Caco-2 (cell line): ENCODE data around the gene VENTX. TPM values are rescaled to one million over a fixed set of nuclear protein-coding genes. Genes with fewer than 3 reads are reported as not detected.
A peak's percentile ranks its signal among the peaks of the same experiment; 100 is the strongest.

ENCODE experiments used
- BruUV-seq: library from RNA; stranded (reverse); fragments of 400-500 nt; replicated peaks from 2 replicates; lab custom pipeline; 2021; lab: Mats Ljungman, UMichigan
- CTCF ChIA-PET: fragments of 300-600 bp; sonication (Branson Sonifier 250); formaldehyde crosslinking; loops from one replicate; lab custom pipeline; 2022; ENCODE audit warnings: antibody characterized with exemption; lab: Charles Lee
- POLR2A ChIA-PET: fragments of 300-600 bp; sonication (Branson Sonifier 250); formaldehyde crosslinking; loops from one replicate; lab custom pipeline; 2022; ENCODE audit warnings: antibody characterized with exemption; lab: Charles Lee
- DNase-seq, 2 experiments: peaks; one replicate each; pipeline versions ENCODE4 v3.0.0 to v3.0.0-alpha.2; 2020 to 2022
- H3K27me3 ChIP-seq: replicated peaks from 2 replicates; pipeline ENCODE4 v1.6.0; 2011; ENCODE audit warnings: low read length; ENCODE audit not compliant: control insufficient read depth, insufficient read depth
- H3K36me3 ChIP-seq: 2 replicates; pipeline ENCODE4 v1.5.1; 2011; ENCODE audit warnings: low read length; ENCODE audit not compliant: control insufficient read depth, insufficient read depth
- H3K4me1 ChIP-seq: fragments of 250-450 bp; sonication (Bioruptor Pico); 2 replicates; pipeline ENCODE4 v1.5.1; 2020; ENCODE audit warnings: mild to moderate bottlenecking
- H3K4me3 ChIP-seq: 2 replicates; pipeline ENCODE4 v1.5.1; 2011; ENCODE audit warnings: low read depth, mild to moderate bottlenecking, control low read depth, low read length
- H3K9me3 ChIP-seq: fragments of 250-450 bp; sonication (Bioruptor Pico); 2 replicates; pipeline ENCODE4 v1.5.1; 2020; ENCODE audit warnings: mild to moderate bottlenecking, moderate library complexity
- H3K27ac Mint-ChIP-seq: one replicate; pipeline ENCODE4 v1.8.0; 2022; ENCODE audit warnings: mixed read lengths; ENCODE audit not compliant: unreplicated experiment
- H3K27me3 Mint-ChIP-seq: one replicate; pipeline ENCODE4 v1.8.0; 2022; ENCODE audit warnings: mixed read lengths; ENCODE audit not compliant: insufficient read depth, unreplicated experiment
- H3K36me3 Mint-ChIP-seq: one replicate; pipeline ENCODE4 v1.8.0; 2022; ENCODE audit warnings: mild to moderate bottlenecking, mixed read lengths; ENCODE audit not compliant: insufficient read depth, unreplicated experiment
- H3K4me1 Mint-ChIP-seq: one replicate; pipeline ENCODE4 v1.8.0; 2022; ENCODE audit warnings: low read depth, mixed read lengths; ENCODE audit not compliant: unreplicated experiment
- H3K4me3 Mint-ChIP-seq: one replicate; pipeline ENCODE4 v1.8.0; 2022; ENCODE audit warnings: mild to moderate bottlenecking, moderate library complexity, mixed read lengths; ENCODE audit not compliant: unreplicated experiment
- H3K9me3 Mint-ChIP-seq: one replicate; pipeline ENCODE4 v1.8.0; 2022; ENCODE audit warnings: mixed read lengths; ENCODE audit not compliant: unreplicated experiment
- CTCF ChIP-seq, 2 experiments: fragments of 200-600 bp in 1 of 2; IDR thresholded peaks; 1 replicate in 1 of 2; 2 replicates in 1 of 2; pipeline versions ENCODE4 v1.5.1 to v1.8.0; 2011 to 2022; ENCODE audit warnings: antibody characterized with exemption in 1 of 2, control low read depth in 1 of 2, inconsistent platforms in 1 of 2, low read depth in 1 of 2, low read length in 1 of 2, mild to moderate bottlenecking in 1 of 2, moderate library complexity in 1 of 2; ENCODE audit not compliant: insufficient read depth in 1 of 2, severe bottlenecking in 1 of 2, unreplicated experiment in 1 of 2
- intact Hi-C: fragments of 100-400 bp; cut with micrococcal nuclease; formaldehyde crosslinking; loops from one replicate; pipeline ENCODE4 v1.10.0; 2022; ENCODE audit not compliant: unreplicated experiment
- total RNA-seq: library from RNA; stranded (reverse); gene quantifications from 2 replicates; pipeline ENCODE4 v1.2.3, GENCODE V29; 2022

Gene VENTX
- total RNA-seq, 1 experiment from 2014 or later = not detected

GRCh38 chr10:133235265-133235855 lies 2.3 kb upstream of the VENTX start:
- Mint-ChIP-seq H3K4me3 (no peak overlapping the region), H3K27me3 (peaks cover 6% of the 10 kb centered on the region), H3K9me3 (no peaks in the 10 kb centered on the region), H3K36me3 (peaks cover 7% of the 10 kb centered on the region), H3K4me1 (no peaks in the 10 kb centered on the region), H3K27ac (no peak overlapping the region)
- no peak for TF ChIP-seq CTCF (IDR thresholded peaks at IDR 0.05; ENCODE audit: insufficient read depth in 1 of 2, low read depth in 1 of 2, low read length in 1 of 2, severe bottlenecking in 1 of 2, unreplicated experiment in 1 of 2)
- ChIA-PET POLR2A (no interaction called here), CTCF (no interaction called here)
- Histone ChIP-seq H3K27me3 (no peaks in the 10 kb centered on the region; the same call in none of the 2 replicates), H3K36me3 (no peaks in the 10 kb centered on the region), H3K4me3 (no peak overlapping the region), H3K4me1 (peaks cover 5% of the 10 kb centered on the region; the same call in 1 of the 2 replicates), H3K9me3 (no peaks in the 10 kb centered on the region)
- BruUV-seq = no TSS peak
- intact Hi-C loops = no loop called here
- DNase-seq = no peak

DNA sequence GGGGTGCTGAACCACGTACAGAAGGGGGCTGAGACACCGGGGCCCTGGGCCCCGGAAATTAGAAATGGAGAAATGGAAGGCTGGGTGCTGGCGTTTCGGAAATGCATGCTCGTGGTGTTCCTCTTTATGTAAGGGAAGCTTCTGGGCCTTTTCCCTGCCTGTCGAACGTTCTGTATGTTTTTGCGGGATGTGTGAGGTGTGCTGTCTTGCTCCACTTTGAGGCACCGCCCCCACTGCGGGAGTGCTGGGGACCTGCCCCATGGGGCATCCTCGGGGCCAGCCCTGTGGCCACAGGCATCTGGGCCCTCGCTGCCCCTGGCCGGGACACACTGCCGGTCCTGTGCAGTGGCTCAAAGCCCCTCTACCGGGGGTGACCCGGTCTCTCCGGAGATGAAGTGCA lies 1.7 kb upstream of the VENTX start:
- TF ChIP-seq CTCF (IDR thresholded peaks at IDR 0.05; ENCODE audit: insufficient read depth in 1 of 2, low read depth in 1 of 2, low read length in 1 of 2, severe bottlenecking in 1 of 2, unreplicated experiment in 1 of 2) = no peak
- no TSS peak for BruUV-seq
- Histone ChIP-seq H3K4me3 (no peak overlapping the region), H3K27me3 (no peaks in the 10 kb centered on the region; the same call in none of the 2 replicates), H3K9me3 (no peaks in the 10 kb centered on the region), H3K36me3 (no peaks in the 10 kb centered on the region), H3K4me1 (peaks cover 9% of the 10 kb centered on the region)
- Mint-ChIP-seq H3K27ac (no peak overlapping the region), H3K4me3 (no peak overlapping the region), H3K9me3 (no peaks in the 10 kb centered on the region), H3K4me1 (peaks cover 5% of the 10 kb centered on the region), H3K36me3 (peaks cover 7% of the 10 kb centered on the region), H3K27me3 (peaks cover 6% of the 10 kb centered on the region)
- DNase-seq = no peak
- intact Hi-C loops = no loop called here
- ChIA-PET CTCF (no interaction called here), POLR2A (no interaction called here)

- ChIA-PET CTCF (no interaction called here), POLR2A (no interaction called here)
- no peak overlapping the region for H3K27ac Mint-ChIP-seq
- Histone ChIP-seq H3K9me3 (no peaks in the 10 kb centered on the region), H3K4me1 (peaks cover 16% of the 10 kb centered on the region), H3K27me3 (no peaks in the 10 kb centered on the region; the same call in none of the 2 replicates), H3K36me3 (no peaks in the 10 kb centered on the region), H3K4me3 (peak overlapping the region; percentile 38)
- H3K9me3 Mint-ChIP-seq = no peaks in the 10 kb centered on the region
- peaks cover 7% of the 10 kb centered on the region for H3K36me3 Mint-ChIP-seq
- peak overlapping the region; percentile 63 for H3K4me3 Mint-ChIP-seq
- no TSS peak for BruUV-seq
- no peak for DNase-seq
- intact Hi-C loops = no loop called here
- peaks cover 3% of the 10 kb centered on the region for H3K27me3 Mint-ChIP-seq
- peaks cover 9% of the 10 kb centered on the region for H3K4me1 Mint-ChIP-seq
- no peak for TF ChIP-seq CTCF (IDR thresholded peaks at IDR 0.05; ENCODE audit: insufficient read depth in 1 of 2, low read depth in 1 of 2, low read length in 1 of 2, severe bottlenecking in 1 of 2, unreplicated experiment in 1 of 2)
Measured at GRCh38 chr10:133236401-133237240, 1.0 kb upstream of the VENTX start.
